NCI-H226 (cell line): Measurements from ENCODE around the gene DGCR6.
"Not testable (repeated sequence)": the region's sequence is repeated elsewhere in the genome, so short reads cannot be mapped to it uniquely, and the experiment has no call there.

Source experiments
- DNase-seq: peaks from one replicate; pipeline ENCODE4 v3.0.0-alpha.2; 2015

Gene DGCR6

GRCh38 chr22:18905540-18906409 is at the start of gene DGCR6:
DGCR6 (plus strand) TSS chr22:18906320; CDS start chr22:18906375, 55 bp downstream.
- DNase-seq: no peak

- DNase-seq: not testable (repeated sequence)
Observed at GRCh38 chr22:18859314-18859713, 46.8 kb upstream of the DGCR6 start.

GRCh38 chr22:18881260-18881659 is 24.9 kb upstream of the DGCR6 start:
- DNase-seq: not testable (repeated sequence)

- not testable (repeated sequence) for DNase-seq
Observed at GRCh38 chr22:18884465-18884864, 21.7 kb upstream of the DGCR6 start.

- no peak for DNase-seq
Observed at GRCh38 chr22:18888115-18888514, 18.0 kb upstream of the DGCR6 start.

GRCh38 chr22:18890510-18891192 is 15.5 kb upstream of the DGCR6 start:
- not testable (repeated sequence) for DNase-seq

GRCh38 chr22:18893775-18894174 is 12.3 kb upstream of the DGCR6 start:
- not testable (repeated sequence) for DNase-seq

GRCh38 chr22:18896037-18896657 is 10.0 kb upstream of the DGCR6 start:
- DNase-seq: not testable (repeated sequence)

GRCh38 chr22:18906410-18906745 is 258 bp downstream of the DGCR6 start:
- DNase-seq: not testable (repeated sequence)

- DNase-seq: no peak
Observed at GRCh38 chr22:18906896-18907295, 776 bp downstream of the DGCR6 start.

GRCh38 chr22:18909556-18909955 is 3.4 kb downstream of the DGCR6 start:
- no peak for DNase-seq

GRCh38 chr22:18911535-18911934 is 5.4 kb downstream of the DGCR6 start:
- not testable (repeated sequence) for DNase-seq

GRCh38 chr22:18912264-18912946 is 6.3 kb downstream of the DGCR6 start:
- DNase-seq: not testable (repeated sequence)

GRCh38 chr22:18914558-18914957 is 8.4 kb downstream of the DGCR6 start:
- not testable (repeated sequence) for DNase-seq

GRCh38 chr22:18915550-18915949 is 9.4 kb downstream of the DGCR6 start:
- not testable (repeated sequence) for DNase-seq

- DNase-seq: not testable (repeated sequence)
Observed at GRCh38 chr22:18917818-18918217, 11.7 kb downstream of the DGCR6 start.

GRCh38 chr22:18920257-18920902 is 14.3 kb downstream of the DGCR6 start:
- DNase-seq: not testable (repeated sequence)

- DNase-seq: no peak
Observed at GRCh38 chr22:18925368-18926064, 19.4 kb downstream of the DGCR6 start.

GRCh38 chr22:18927020-18927419 is 20.9 kb downstream of the DGCR6 start:
- no peak for DNase-seq

GRCh38 chr22:18927573-18927972 is 21.5 kb downstream of the DGCR6 start:
- DNase-seq: no peak

- DNase-seq: no peak
Observed at GRCh38 chr22:18929459-18929858, 23.3 kb downstream of the DGCR6 start.
